Body of pancreas (tissue), 4 donors: ENCODE data around the gene BCL11B.

Experiments used
- CTCF ChIP-seq, 7 experiments: fragments of 450-650 bp in 4 of 7; fragments of 200-600 bp in 3 of 7; sonication (generic) in 3 of 7; IDR thresholded peaks; one replicate each; pipeline ENCODE4 v1.5.1; 2016 to 2019; ENCODE audit warnings: antibody characterized with exemption in 7 of 7
- POLR2A ChIP-seq, 3 donors: fragments of 450-650 bp; IDR thresholded peaks; one replicate each; pipeline ENCODE4 v1.6.1; 2016; ENCODE audit warnings: antibody characterized with exemption in 3 of 3, mild to moderate bottlenecking in 2 of 3

GRCh38 chr14:99314623-99315022 lies 42.6 kb upstream of the BCL11B start:
- no peak for TF ChIP-seq CTCF (IDR thresholded peaks at IDR 0.05)
- no peak for TF ChIP-seq POLR2A (IDR thresholded peaks at IDR 0.05)
